Medulla oblongata (tissue), 1 donor: ENCODE measurements around the gene ATP6V1G3.
"Not testable (repeated sequence)": the region's sequence is repeated elsewhere in the genome, so short reads cannot be mapped to it uniquely, and the experiment has no call there.

Experiments used
- DNase-seq: peaks from one replicate; pipeline ENCODE4 v3.0.0-alpha.2; 2015; ENCODE audit errors: extremely low spot score

ATP6V1G3 gene

DNA sequence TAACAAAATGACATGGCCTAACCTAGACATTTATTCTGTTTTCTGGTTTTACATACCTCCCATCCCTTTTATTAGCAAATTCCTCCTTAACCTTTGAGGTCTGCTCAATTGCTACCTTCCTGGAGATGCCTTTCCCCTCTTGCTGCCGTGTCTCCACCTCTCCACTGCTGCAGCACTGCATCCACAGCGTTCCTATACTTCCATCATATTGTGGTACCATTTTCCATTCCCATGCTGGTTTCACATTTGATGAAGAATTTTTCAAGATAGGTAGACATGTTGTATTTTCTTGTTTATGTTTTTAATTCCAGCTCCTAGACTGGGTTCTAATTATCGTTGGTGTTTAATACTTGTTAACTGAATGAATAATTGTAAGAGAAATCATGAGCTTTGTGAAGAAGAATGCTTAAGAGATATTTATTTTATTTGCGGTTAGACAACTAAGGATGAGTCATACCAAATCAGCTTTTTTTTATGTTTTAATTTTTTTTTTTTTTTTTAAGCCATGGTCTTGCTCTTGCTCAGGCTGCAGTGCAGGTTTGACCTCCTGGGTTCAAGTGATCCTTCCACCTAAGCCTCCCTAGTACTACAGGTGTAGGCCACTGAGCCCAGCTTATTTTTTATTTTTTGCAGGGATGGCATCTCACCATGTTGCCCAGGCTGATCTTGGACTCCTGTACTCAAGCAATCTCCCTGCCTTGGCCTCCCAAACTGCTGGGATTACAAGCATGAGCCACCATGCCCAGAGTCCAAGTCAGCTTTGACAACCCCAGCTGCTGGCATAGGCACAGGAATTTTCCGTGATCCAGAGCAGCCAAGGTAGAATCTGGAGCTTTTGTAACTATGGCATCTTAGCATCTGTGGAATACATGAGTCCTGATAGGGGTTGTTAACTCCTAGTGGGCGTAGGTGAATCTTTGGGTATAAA, 44.0 kb downstream of the ATP6V1G3 start:
- no peak for DNase-seq

DNA sequence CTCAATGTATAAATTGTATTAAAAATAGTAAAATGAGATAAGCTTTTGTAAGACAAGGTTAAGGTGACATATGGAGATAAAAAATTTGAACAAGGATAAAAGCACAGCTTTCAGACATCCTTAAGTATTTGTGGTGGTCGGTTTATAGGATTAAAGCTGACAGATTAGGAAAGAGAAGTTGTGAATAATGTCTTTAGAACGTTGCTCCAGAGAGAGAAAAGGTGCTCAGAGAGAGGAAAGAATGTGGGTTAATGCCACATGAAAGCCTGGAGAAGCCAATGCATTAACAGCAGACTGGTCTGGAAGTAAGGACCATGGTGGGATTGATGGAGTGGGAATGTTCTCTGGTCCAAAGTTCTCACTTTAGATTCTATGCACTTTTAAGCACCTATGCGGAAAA, 44.8 kb downstream of the ATP6V1G3 start:
- DNase-seq, result no peak

DNA sequence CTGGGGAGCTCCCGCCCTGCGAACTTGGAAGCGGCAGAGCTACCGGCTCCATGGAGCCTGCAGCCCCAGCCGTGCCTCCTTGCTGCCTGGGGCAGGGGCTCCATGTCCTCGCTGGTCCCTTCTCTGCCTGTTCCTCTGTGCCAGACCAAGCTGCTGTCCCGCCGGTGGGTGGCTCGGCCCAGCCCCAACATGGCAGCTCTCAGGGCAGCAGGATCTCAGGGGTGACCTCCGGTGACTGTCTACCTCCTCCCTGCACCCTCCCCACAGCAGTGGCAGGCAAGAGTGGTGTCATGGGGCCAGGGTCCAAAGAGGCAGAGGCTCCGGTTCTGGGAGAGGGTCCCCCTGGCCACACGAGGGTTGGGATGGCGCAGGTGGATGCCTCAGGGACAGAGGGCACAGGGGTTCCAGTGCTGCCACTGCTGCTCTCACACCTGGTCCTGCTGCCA, 45.8 kb downstream of the ATP6V1G3 start:
- DNase-seq, result no peak

DNA sequence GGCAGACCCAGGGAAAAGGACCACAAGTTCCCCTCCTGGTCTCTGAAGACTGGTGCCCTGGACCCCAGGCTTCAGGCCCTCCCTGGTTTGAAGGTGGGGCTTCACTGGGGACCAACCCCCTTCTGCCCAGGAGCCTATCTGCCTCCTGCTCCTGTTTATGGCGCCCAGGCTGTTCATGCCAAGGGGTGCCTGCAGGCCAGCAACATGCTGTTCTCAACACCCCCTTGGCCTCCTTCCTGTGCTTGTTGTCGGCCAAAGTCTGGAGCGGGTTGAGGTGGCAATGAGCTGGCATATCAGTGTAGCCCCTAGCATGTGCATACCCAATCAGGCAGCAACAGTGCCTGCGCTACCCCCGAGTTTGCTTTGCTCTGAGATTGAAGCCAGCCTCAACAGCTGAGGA, 46.3 kb downstream of the ATP6V1G3 start:
- no peak for DNase-seq

DNA sequence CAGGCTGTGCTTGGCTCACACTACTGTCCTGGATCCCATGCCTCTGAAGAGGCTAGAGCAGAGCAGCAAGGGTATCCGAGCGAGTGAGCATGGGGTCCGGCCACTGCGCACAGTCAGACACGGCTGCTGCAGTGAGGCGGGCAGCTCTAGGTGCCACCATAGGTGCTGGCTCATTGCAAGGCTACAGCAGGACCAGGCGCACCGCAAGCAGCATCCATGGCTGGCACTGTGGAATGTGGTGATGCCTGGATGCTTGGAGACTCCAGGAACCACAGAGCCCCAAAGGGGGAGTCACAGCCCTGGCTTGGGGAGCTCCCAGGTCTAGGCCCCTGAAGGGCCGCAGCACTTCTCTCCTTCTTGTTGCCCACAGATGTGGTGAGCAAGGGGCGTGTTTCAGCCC, 47.2 kb downstream of the ATP6V1G3 start:
- no peak for DNase-seq

DNA sequence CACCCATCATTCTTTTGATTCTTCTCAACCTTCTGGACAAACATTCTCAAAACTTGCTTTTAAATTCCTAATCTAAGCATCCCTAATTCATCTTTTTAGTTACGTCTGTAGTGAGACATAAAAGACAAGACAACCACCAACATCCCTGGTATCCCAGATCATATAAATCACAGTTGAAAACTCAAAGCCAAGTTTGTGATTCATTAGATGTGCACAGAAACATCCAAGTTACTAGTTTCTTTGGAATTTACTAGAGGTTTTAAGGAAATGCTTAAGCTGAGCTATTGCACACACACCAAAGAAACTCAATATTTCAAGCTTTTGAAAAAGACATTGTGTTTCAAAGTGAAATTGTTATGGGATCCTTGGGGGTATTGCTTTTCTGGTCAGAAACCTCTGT, 47.6 kb downstream of the ATP6V1G3 start:
- no peak for DNase-seq

DNA sequence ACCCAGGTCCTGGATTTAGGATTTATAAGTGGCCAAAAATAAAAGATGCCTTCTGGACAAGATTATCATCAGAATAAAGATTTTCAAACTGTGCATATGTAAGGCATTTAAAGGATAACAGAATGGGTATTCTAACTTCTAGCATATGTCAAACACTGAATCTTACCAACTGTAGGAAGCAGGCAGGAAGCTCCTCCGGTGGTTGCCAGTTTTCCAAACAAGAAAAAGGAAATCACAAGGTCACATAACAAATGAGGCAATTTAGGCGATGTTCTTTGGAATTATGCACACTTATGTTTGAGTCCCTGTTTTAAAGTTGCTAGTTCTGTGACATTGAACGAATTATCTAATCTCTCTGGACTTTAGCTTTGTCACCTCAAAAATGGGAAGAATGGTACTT, 48.9 kb downstream of the ATP6V1G3 start:
- DNase-seq, result no peak

DNA sequence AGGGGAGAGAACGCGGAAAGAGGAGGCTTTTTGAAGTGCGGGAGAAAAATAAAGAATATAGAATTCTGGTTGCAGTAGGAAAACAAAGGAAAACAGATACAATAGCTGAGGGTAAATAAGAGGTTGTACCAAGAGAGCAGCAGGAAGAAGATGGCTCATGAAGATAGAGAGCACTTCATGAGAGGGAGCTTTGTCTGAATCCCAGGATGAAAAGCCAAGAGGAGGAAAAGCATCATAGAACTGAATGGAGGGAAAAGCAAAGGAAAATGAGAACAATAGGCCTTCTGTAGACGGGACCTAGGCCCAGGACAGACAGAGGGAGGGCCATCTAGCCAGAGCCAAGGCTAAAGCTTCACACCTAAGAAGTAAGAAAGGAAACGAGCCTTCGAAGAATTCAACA, 49.5 kb downstream of the ATP6V1G3 start:
- peak; percentile 40 for DNase-seq

DNA sequence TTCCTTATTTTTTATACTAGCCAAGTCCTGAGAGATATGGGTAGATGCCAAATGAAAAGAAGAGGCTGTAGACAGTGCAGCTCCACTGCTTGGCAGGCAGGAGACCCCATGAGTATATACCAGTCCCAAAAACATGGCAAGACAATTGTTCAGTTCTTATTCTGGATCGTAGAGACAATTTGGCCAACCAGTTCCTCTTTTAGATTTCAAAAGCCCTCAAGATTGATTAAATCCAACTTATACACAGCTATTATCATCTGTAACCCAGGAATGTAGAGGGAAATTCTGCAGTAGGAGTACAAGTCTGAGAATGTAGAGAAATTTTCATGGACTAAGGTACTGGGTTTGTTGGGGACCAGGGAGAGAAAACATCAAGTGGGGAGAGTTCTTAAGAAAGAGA, 50.3 kb downstream of the ATP6V1G3 start:
- DNase-seq, result no peak

DNA sequence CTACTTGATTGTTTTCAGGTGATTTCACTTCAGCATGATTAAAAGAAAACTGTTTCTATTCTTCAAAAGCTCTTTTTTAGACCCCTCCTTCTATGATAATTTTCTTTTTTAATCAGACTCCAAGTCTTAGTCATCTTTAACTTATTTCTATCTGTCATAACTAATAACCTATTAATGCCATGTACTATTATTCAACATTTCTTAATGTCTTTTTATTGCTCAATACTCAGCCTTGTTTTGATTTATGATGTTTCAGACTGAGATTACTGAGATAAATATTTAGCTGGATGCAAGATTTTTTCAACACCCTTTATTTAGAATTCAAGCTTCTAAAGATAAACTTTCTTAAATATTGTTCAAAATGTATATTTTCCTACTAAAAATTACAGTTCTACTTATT, 53.6 kb downstream of the ATP6V1G3 start:
- DNase-seq, result no peak

DNA sequence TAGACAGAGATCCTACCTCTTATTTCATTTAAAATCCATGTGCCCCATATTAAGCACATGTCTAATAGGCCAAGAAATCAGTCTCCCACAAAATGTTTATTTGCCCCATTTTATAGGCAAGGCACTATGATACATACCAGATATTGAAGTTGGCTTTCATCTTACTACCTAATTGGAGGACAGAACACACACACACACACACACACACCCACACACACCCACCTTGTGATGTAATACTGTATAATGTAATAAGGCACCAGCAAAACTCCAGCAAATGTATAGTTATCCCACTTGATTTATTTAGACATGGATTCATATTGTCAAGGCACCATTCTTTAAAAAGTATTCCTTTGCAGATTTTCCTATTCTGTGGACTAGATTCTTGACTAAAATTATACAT, 56.8 kb downstream of the ATP6V1G3 start:
- DNase-seq, result no peak

DNA sequence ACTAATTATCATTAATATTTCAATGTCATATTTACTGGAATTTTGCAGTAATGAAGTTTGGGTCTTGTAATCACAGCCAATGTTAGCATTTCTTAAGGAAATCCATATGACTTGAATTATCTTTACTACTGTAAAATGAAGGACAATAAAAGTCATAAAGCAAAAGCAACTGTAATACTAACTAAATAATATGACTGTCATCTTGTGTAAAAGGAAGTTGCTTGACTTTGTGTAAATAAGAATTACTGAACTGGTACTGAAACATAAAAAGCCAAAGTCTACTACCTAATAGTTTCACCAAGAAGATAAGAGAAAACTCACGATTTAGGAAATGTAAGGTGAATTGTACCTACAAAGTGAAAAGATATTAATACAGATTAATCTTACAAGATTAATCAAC, 57.5 kb downstream of the ATP6V1G3 start:
- DNase-seq, result no peak

DNA sequence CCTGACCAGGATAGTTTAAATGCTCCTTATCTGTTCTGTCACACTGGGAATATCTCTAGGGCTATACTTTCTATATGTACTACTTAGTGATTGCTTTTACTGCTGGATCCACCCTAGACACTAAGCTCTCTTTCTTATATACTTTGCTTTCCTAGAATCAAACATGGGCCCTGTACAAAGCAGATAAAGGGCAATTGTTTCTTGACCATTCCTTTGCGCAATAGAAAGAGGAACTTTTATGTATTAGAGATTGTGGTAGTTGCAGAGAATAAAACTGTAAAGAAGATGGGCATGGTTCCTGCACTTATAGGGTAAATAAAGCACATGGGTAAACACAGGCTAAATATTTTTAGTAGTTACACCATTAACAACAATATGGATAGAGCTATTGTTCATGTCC, 58.8 kb downstream of the ATP6V1G3 start:
- no peak for DNase-seq

DNA sequence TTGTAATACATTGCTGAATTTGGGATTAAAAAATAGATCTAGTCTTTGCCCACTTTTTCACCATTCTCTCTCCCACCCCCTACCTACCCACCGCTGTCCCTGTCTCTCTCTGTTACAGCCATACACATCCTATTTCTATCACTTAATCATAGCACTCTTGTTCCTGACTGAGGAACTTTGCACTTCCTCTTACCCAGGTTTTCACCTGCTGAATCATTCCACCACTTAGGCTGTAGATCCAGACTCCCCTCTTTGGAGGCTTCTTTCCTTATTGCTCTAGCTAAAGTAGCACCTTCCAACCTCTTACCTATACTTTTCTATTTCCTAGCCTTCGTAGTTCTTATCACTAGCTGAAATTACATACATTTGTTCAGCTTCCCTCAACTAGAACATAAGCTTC, 59.6 kb downstream of the ATP6V1G3 start:
- DNase-seq, result no peak

DNA sequence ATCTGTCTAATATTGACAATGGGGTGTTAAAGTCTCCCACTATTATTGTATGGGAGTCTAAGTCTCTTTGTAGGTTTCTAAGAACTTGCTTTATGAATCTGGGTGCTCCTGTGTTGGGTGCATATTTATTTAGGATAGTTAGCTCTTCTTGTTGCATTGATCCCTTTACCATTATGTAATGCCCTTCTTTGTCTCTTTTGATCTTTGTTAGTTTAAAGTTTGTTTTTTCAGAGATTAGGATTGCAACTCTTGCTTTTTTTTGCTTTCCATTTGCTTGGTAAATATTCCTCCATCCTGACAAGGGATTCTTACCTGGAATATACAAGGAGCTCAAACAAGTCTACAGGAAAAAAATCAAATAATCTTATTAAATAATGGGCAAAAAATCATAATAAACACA, 63.1 kb downstream of the ATP6V1G3 start:
- not testable (repeated sequence) for DNase-seq
